ENCODE data around the gene DENND2D. TPM values are rescaled to one million over a fixed set of nuclear protein-coding genes. Genes with fewer than 3 reads are reported as not detected.

DENND2D gene
- total RNA-seq, 1 donor from 2014 or later = 4.4 TPM

GRCh38 chr1:111228748-111229126, 28.3 kb upstream of the DENND2D start:
- no peak for DNase-seq (ENCODE audit: low spot score in 2 of 2)
- TF ChIP-seq CTCF (IDR thresholded peaks at IDR 0.05) = no peak
- Histone ChIP-seq H3K27ac (no peak overlapping the region), H3K9me3 (no peaks in the 10 kb centered on the region), H3K4me1 (peaks cover 0 to 3% of the 10 kb centered on the region in 2 donors), H3K36me3 (no peaks in the 10 kb centered on the region), H3K4me3 (no peak overlapping the region), H3K27me3 (no peaks in the 10 kb centered on the region)
- intact Hi-C loops (cut with DNase I) = loop anchor here (10.0 kb wide), 1 partner anchor 546 kb away; no protein-coding TSS in a partner anchor

GRCh38 chr1:111227851-111228747, 27.7 kb upstream of the DENND2D start:
- no peaks in the 10 kb centered on the region for H3K36me3 ChIP-seq
- H3K9me3 ChIP-seq = no peaks in the 10 kb centered on the region
- H3K4me3 ChIP-seq = no peak overlapping the region
- H3K27me3 ChIP-seq = no peaks in the 10 kb centered on the region
- peaks cover 0 to 3% of the 10 kb centered on the region in 2 donors for H3K4me1 ChIP-seq
- H3K27ac ChIP-seq = no peak overlapping the region
- no peak for TF ChIP-seq CTCF (IDR thresholded peaks at IDR 0.05)
- no peak for DNase-seq (ENCODE audit: low spot score in 2 of 2)
- intact Hi-C loops (cut with DNase I) = loop anchor here (10.0 kb wide), 1 partner anchor 547 kb away; no protein-coding TSS in a partner anchor

- H3K36me3 ChIP-seq = no peaks in the 10 kb centered on the region
- H3K4me3 ChIP-seq = no peak within 1 kb of the TSS
- no peak within 1 kb of the TSS for H3K27ac ChIP-seq
- no peak for TF ChIP-seq CTCF (IDR thresholded peaks at IDR 0.05)
- no peaks in the 10 kb centered on the region for H3K9me3 ChIP-seq
- no peaks in the 10 kb centered on the region for H3K27me3 ChIP-seq
- no peak for DNase-seq (ENCODE audit: low spot score in 2 of 2)
- peaks cover 0 to 6% of the 10 kb centered on the region in 2 donors for H3K4me1 ChIP-seq
- intact Hi-C loops (cut with DNase I) = loop anchor here (10.0 kb wide), 1 partner anchor 547 kb away; no protein-coding TSS in a partner anchor
Observed at GRCh38 chr1:111227434-111227833, 27.0 kb upstream of the DENND2D start, which contains the start of gene CHI3L2. Gene CHI3L2 (plus strand): TSS chr1:111227713. CDS start chr1:111227730, 17 bp downstream.

- Histone ChIP-seq H3K9me3 (no peaks in the 10 kb centered on the region), H3K27me3 (no peaks in the 10 kb centered on the region), H3K4me3 (no peak overlapping the region), H3K27ac (no peak overlapping the region), H3K4me1 (peaks cover 0 to 7% of the 10 kb centered on the region in 2 donors), H3K36me3 (no peaks in the 10 kb centered on the region)
- intact Hi-C loops (cut with DNase I) = loop anchor here (10.0 kb wide), 1 partner anchor 549 kb away; no protein-coding TSS in a partner anchor
- TF ChIP-seq CTCF (IDR thresholded peaks at IDR 0.05) = no peak
- DNase-seq (ENCODE audit: low spot score in 2 of 2) = no peak
Observed at GRCh38 chr1:111225717-111226400, 25.4 kb upstream of the DENND2D start.

- Histone ChIP-seq H3K4me1 (peaks cover 0 to 7% of the 10 kb centered on the region in 2 donors), H3K9me3 (no peaks in the 10 kb centered on the region), H3K4me3 (no peak overlapping the region), H3K36me3 (no peaks in the 10 kb centered on the region), H3K27me3 (no peaks in the 10 kb centered on the region), H3K27ac (no peak overlapping the region)
- TF ChIP-seq CTCF (IDR thresholded peaks at IDR 0.05) = no peak
- DNase-seq (ENCODE audit: low spot score in 2 of 2) = no peak
- intact Hi-C loops (cut with DNase I) = loop anchor here (10.0 kb wide), 1 partner anchor 550 kb away; no protein-coding TSS in a partner anchor
Observed at GRCh38 chr1:111225091-111225490, 24.6 kb upstream of the DENND2D start.
